Mesothelial cell of epicardium (in vitro differentiated cells): ENCODE measurements around the gene PHPT1. TPM values are rescaled to one million over a fixed set of nuclear protein-coding genes. Genes with fewer than 3 reads are reported as not detected.

Source experiments
- DNase-seq, 2 experiments: peaks; one replicate each; pipeline ENCODE4 v3.0.0; 2021; ENCODE audit warnings: low spot score in 2 of 2; ENCODE audit not compliant: unreplicated experiment in 2 of 2
- H3K27ac Mint-ChIP-seq: 2 replicates; pipeline ENCODE4 v1.8.0; 2021; ENCODE audit warnings: mixed read lengths
- H3K27me3 Mint-ChIP-seq: 2 replicates; pipeline ENCODE4 v1.8.0; 2021; ENCODE audit warnings: low read depth, mixed read lengths
- H3K36me3 Mint-ChIP-seq: 2 replicates; pipeline ENCODE4 v1.8.0; 2021; ENCODE audit warnings: mixed read lengths
- H3K4me1 Mint-ChIP-seq: 2 replicates; pipeline ENCODE4 v1.8.0; 2021; ENCODE audit warnings: mixed read lengths
- H3K4me3 Mint-ChIP-seq: 2 replicates; pipeline ENCODE4 v1.8.0; 2021; ENCODE audit warnings: mild to moderate bottlenecking, moderate library complexity, mixed read lengths
- H3K9me3 Mint-ChIP-seq: 2 replicates; pipeline ENCODE4 v1.8.0; 2021; ENCODE audit warnings: mixed read lengths
- total RNA-seq: library from RNA; stranded (reverse); gene quantifications from 3 replicates; pipeline ENCODE4 v1.2.1, GENCODE V29; 2021
- TF ChIP-seq, protein P1 (sequence below): fragments of 200-600 bp; sonication (generic); IDR thresholded peaks from one replicate; pipeline ENCODE4 v1.5.0; 2021; ENCODE audit warnings: antibody characterized with exemption; ENCODE audit not compliant: unreplicated experiment

PHPT1 gene
- total RNA-seq, 1 donor from 2014 or later = 168 TPM

DNA sequence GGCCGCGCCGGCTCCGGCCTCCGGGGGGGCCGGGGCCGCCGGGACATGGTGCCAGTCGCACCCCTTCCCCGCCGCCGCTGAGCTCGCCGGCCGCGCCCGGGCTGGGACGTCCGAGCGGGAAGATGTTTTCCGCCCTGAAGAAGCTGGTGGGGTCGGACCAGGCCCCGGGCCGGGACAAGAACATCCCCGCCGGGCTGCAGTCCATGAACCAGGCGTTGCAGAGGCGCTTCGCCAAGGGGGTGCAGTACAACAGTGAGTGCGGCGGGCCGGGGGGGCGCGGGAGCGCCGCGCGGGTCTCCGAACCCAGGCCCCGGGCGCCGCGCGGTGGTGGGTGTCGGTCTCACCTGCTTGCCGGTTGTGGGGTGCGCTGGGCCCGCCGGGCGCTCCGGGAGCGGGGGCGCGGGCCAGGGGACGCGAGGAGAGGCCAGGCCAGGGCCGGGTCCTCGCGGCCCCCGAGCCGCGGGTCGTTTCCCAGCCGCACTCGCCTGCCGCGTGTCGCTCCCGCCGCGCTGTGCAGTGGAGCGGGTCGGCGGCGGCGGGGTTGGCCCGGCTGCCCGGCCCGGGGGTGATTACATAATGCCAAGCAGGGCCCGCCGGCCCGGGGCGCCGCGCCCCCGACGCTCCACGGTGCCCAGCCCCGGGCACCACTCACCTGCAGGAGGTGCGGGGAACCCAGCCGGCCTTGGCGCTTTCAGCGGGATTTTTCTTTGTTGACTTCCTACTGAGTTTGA is 41.0 kb upstream of the PHPT1 start:
- TF ChIP-seq, protein P1, sequence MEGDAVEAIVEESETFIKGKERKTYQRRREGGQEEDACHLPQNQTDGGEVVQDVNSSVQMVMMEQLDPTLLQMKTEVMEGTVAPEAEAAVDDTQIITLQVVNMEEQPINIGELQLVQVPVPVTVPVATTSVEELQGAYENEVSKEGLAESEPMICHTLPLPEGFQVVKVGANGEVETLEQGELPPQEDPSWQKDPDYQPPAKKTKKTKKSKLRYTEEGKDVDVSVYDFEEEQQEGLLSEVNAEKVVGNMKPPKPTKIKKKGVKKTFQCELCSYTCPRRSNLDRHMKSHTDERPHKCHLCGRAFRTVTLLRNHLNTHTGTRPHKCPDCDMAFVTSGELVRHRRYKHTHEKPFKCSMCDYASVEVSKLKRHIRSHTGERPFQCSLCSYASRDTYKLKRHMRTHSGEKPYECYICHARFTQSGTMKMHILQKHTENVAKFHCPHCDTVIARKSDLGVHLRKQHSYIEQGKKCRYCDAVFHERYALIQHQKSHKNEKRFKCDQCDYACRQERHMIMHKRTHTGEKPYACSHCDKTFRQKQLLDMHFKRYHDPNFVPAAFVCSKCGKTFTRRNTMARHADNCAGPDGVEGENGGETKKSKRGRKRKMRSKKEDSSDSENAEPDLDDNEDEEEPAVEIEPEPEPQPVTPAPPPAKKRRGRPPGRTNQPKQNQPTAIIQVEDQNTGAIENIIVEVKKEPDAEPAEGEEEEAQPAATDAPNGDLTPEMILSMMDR = no peak
- H3K27ac Mint-ChIP-seq = peak overlapping the region; percentile 91
- peak in 1 of 2 experiments; percentile 67 for DNase-seq
- H3K4me3 Mint-ChIP-seq = peak overlapping the region; percentile 73
- no peaks in the 10 kb centered on the region for H3K9me3 Mint-ChIP-seq
- H3K27me3 Mint-ChIP-seq = no peaks in the 10 kb centered on the region
- peaks cover 28% of the 10 kb centered on the region for H3K4me1 Mint-ChIP-seq
- H3K36me3 Mint-ChIP-seq = peaks cover 22% of the 10 kb centered on the region

DNA sequence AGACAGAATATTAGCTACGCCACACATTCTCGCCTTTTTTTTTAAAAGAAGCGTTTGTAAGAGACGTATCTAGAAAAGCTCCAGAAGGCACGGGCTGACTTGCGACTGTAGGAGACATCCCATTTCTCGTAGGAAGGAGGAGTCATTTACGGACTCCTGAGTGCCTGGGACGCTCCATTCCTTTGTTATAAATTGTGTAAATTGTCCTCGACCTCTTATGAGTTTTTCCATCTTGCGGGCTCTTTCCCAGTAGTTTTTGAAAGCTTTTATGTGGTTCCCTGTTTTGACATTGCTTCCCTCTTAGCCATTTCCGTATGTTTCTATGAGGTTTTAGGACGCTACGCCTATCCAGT is 40.4 kb upstream of the PHPT1 start:
- TF ChIP-seq, protein P1 = no peak
- Mint-ChIP-seq H3K36me3 (peaks cover 21% of the 10 kb centered on the region), H3K4me1 (peaks cover 28% of the 10 kb centered on the region), H3K27me3 (no peaks in the 10 kb centered on the region), H3K9me3 (no peaks in the 10 kb centered on the region), H3K4me3 (peak overlapping the region; percentile 70), H3K27ac (peak overlapping the region; percentile 91)
- DNase-seq = no peak

DNA sequence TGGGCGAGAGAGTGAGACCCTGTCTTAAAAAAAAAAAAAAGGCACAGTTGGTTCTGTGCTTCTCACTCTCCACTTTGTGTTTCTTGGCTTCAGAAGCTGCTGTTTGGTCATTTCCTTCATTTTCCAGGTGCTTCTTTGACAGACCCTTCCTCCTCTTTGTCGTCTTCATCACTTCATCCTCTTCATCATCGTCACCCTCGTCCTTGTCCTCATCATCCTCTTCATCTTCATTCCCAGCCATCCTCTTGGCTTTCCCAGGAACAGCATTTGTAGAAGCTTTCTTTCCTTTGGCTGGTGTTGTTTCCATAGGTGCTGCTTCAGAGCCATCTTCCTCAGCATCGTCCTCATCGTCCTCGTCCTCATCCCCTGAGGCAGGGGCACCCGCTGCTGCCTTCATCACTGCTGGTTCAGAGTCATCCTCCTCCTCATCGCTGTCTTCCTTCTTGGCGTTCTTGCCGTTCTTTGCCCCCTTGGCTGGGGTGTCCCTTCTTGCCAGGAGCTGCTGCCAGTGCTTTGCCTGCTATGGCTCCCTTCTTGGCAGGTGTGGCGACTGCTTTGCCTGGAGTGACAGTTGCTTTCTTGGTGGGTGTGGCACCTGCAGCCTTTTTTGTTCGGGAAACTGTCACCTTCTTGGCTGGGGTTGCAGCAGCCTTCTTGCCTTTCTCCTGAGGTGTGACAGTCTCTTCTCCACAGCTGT is 34.3 kb upstream of the PHPT1 start:
- TF ChIP-seq, protein P1 = no peak

DNA sequence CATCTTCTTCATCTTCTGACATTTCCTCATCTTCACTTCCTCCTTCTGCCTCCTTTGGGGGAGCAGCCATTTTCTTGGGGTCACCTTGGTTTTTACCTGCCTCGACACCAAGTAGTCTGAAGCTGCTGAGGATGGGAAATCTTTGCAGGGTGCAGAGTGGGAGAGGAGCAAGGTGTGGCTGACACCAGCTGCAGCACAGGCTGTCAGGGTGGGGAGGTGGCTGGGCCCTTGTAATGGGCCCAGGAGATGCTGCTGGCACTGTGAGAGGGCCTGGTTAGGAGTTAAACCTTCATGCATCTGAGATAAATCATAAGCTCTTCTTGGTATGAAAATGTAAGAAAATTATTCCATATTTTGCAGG is 33.8 kb upstream of the PHPT1 start:
- Mint-ChIP-seq H3K4me3 (no peak overlapping the region), H3K4me1 (peaks cover 4% of the 10 kb centered on the region), H3K27ac (no peak overlapping the region), H3K27me3 (no peaks in the 10 kb centered on the region), H3K9me3 (no peaks in the 10 kb centered on the region), H3K36me3 (peaks cover 33% of the 10 kb centered on the region)
- TF ChIP-seq, protein P1 = no peak
- no peak for DNase-seq

More for the DNA sequence above, 34.3 kb upstream of the PHPT1 start:
- H3K27ac Mint-ChIP-seq = no peak overlapping the region
- peaks cover 7% of the 10 kb centered on the region for H3K4me1 Mint-ChIP-seq
- peaks cover 33% of the 10 kb centered on the region for H3K36me3 Mint-ChIP-seq
- no peaks in the 10 kb centered on the region for H3K9me3 Mint-ChIP-seq
- DNase-seq = no peak
- H3K4me3 Mint-ChIP-seq = no peak overlapping the region
- H3K27me3 Mint-ChIP-seq = no peaks in the 10 kb centered on the region

DNA sequence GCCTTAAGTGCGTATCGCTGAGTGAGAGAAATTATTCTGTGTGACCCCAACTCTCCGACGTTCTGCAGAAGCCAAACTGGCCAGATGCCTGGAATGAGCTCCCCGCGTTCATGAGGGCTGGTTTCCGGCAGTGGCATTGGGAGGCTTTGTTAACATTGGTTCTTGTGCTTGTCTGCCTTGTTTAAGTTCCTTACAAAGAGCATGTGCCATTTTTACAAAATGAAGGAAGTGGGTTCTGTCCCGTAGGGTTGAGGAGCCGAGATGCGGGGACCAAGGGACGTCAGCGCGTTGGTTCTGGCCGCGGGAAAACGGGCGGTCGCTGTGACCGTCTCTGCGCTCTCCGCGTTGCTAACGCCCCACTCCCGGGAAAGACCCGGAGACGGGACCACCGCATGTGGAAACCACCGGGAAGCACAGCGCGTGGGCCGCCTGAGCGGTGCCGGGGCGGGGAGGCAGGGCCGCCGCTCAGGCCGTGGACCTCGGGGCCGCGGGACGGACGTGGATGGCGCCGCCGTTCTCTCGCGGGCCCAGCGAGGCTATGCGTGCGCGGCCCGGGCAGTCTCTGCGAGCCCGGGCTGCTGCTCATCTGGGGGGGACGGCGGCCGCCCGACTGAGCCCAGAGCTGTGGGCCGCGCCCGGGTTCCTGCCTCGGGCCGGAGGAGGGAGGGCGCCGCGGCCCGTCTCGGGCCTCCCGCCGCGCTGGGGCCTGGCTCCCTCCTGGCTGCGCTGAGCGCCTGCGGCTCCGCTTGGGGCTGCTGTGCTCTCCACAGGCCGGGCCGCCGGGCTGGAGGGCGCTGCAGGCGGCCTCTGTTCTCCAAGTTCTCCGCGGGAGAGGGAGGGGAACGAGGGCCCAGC is 28.0 kb upstream of the PHPT1 start:
- Mint-ChIP-seq H3K27ac (peak overlapping the region; percentile 76), H3K9me3 (no peaks in the 10 kb centered on the region), H3K4me1 (peaks cover 8% of the 10 kb centered on the region), H3K36me3 (peaks cover 12% of the 10 kb centered on the region), H3K27me3 (no peaks in the 10 kb centered on the region), H3K4me3 (peak overlapping the region; percentile 72)
- no peak for DNase-seq
- TF ChIP-seq, protein P1 = no peak
